AG04450 (cell line): Measurements from ENCODE around the gene CHST9. TPM values are rescaled to one million over a fixed set of nuclear protein-coding genes. Genes with fewer than 3 reads are reported as not detected.

Source experiments
- CTCF ChIA-PET: fragments of 300-600, 350-600 bp; formaldehyde crosslinking; extraction: SDS; loops from one replicate; lab custom pipeline; 2022; ENCODE audit warnings: antibody characterized with exemption, inconsistent platforms; lab: Charles Lee
- POLR2A ChIA-PET: fragments of 350-600 bp; formaldehyde crosslinking; extraction: SDS; loops from one replicate; lab custom pipeline; 2021; ENCODE audit warnings: antibody characterized with exemption, inconsistent platforms; lab: Yijun Ruan, JAX
- DNase-seq: peaks from one replicate; pipeline ENCODE4 v3.0.0-alpha.2; 2011; ENCODE audit warnings: low read depth, low spot score
- H3K27ac ChIP-seq: one replicate; pipeline ENCODE4 v1.5.1; 2012; ENCODE audit warnings: low read depth, low read length, control low read depth
- H3K27me3 ChIP-seq: one replicate; pipeline ENCODE4 v1.6.0; 2012; ENCODE audit warnings: low read length; ENCODE audit not compliant: control insufficient read depth, insufficient read depth
- H3K4me3 ChIP-seq: 2 replicates; pipeline ENCODE4 v1.5.1; 2011; ENCODE audit warnings: mild to moderate bottlenecking, low read depth, low read length, control low read depth
- H3K9me3 ChIP-seq: 2 replicates; pipeline ENCODE4 v1.5.1; 2012; ENCODE audit warnings: low read length; ENCODE audit not compliant: control insufficient read depth, insufficient read depth
- polyA plus RNA-seq: library from polyadenylated mRNA; depleted of rRNA; stranded (reverse); fragments of >200 nt; gene quantifications from 2 replicates; pipeline ENCODE4 v1.2.3, GENCODE V29; 2011
- TF ChIP-seq, protein P1 (sequence below): IDR thresholded peaks from 2 replicates; pipeline ENCODE4 v1.5.1; 2011; ENCODE audit warnings: low read depth, low read length, control low read depth, inconsistent platforms

CHST9 gene
- polyA plus RNA-seq, 1 experiment: not detected

DNA sequence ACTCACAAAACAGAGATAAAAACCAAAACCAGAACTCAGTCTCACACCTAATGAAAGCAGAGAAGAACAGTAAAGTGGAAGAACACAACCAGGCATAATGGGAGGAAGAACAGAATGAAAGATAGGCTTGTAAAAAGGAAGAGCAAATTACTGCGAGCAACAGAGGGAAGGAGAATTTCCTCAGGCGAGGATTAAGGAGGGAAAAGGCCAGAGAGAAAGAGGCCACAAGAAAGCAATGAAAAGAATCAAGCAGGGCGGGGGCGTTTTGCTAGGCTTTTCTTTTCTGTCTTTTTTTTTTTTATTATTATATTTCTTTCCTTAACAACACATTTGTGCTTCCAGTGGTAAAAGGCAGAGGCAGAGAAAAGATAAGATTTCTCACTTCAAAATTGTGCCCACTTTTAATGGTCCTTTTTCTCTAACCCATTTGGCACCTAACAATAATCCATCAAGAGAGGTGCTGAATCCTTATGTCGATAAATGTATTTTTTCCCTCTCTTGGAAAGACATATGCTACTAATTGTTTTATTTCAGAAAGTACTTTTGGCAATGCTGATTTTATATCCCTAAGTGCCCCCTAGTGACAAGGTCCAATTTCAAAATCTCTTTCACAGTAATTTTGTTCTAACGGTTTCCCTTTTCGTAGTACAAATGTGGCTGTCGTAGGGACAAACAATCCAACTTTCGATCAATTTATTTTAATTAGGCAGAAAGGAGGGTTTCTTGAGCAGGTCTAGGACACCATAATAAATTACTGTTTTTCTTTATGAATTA is 180.9 kb downstream of the CHST9 start:
- Histone ChIP-seq H3K9me3 (no peaks in the 10 kb centered on the region), H3K4me3 (no peak overlapping the region), H3K27me3 (no peaks in the 10 kb centered on the region), H3K27ac (no peak overlapping the region)
- no peak for DNase-seq
- POLR2A ChIA-PET: no interaction called here
- CTCF ChIA-PET: no interaction called here
- TF ChIP-seq, protein P1, sequence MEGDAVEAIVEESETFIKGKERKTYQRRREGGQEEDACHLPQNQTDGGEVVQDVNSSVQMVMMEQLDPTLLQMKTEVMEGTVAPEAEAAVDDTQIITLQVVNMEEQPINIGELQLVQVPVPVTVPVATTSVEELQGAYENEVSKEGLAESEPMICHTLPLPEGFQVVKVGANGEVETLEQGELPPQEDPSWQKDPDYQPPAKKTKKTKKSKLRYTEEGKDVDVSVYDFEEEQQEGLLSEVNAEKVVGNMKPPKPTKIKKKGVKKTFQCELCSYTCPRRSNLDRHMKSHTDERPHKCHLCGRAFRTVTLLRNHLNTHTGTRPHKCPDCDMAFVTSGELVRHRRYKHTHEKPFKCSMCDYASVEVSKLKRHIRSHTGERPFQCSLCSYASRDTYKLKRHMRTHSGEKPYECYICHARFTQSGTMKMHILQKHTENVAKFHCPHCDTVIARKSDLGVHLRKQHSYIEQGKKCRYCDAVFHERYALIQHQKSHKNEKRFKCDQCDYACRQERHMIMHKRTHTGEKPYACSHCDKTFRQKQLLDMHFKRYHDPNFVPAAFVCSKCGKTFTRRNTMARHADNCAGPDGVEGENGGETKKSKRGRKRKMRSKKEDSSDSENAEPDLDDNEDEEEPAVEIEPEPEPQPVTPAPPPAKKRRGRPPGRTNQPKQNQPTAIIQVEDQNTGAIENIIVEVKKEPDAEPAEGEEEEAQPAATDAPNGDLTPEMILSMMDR: no peak

DNA sequence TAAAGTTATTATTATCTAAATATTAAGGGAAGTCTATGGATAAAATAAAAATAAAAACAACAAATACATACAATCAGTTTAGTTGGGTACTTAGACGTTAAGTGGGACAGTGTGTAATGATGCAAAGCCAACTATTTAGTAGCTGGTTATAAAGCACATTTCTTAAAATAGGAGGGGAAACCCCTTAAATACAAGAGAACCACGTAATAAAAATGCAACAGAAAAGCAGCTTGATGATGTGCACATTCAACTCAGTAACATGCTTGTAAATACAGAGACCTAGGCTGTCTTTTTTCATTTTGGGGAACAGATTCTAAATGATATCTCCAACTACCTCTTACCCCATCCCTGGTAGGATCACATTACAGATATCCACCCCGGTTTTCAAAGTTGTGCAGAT is 185.3 kb downstream of the CHST9 start:
- ChIA-PET CTCF (no interaction called here), POLR2A (no interaction called here)
- Histone ChIP-seq H3K9me3 (no peaks in the 10 kb centered on the region; the same call in 1 of the 2 replicates), H3K4me3 (no peak overlapping the region), H3K27ac (no peak overlapping the region), H3K27me3 (no peaks in the 10 kb centered on the region)
- no peak for DNase-seq
- TF ChIP-seq, protein P1: no peak

DNA sequence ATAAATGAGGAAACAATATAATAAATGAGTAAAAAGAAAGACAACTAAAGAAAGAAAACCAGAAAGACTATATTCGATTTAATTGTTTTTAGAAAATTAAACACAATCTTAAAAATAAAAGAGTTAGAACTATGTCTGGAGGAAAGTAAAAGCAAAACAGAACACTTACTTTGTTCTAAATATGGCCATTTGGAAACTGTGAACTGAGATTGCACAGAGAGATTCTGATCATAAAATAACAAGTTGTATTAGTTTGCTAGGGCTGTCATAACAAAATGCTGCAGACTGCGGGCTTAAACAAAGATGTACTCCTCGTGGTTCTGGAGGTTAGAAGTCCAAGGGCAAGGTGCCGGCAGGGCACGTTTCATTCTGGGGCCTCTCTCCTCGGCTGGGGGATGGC is 191.5 kb downstream of the CHST9 start:
- Histone ChIP-seq H3K27ac (no peak overlapping the region), H3K9me3 (peaks cover 6% of the 10 kb centered on the region), H3K27me3 (no peaks in the 10 kb centered on the region), H3K4me3 (no peak overlapping the region)
- CTCF ChIA-PET: no interaction called here
- POLR2A ChIA-PET: no interaction called here
- TF ChIP-seq, protein P1: no peak
- DNase-seq: no peak

DNA sequence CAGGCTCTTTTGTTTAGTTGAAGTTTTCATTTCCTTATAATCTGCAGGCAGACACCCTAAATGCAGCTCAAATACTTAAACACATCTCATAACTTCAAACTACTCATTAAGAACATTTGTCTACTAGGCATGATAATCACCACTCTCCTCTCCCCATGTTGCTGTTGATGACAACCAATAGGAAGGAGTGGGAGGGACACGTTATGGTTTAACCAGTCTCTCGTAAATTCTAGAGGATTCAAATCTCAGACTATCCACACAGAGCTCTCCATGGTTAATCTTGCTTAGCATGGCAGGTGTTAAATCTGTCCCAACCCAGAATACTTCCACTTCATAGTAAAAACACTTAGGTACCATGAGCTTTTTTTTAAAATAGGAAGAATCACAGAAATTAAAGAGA is 192.2 kb downstream of the CHST9 start:
- TF ChIP-seq, protein P1: no peak
- CTCF ChIA-PET: no interaction called here

DNA sequence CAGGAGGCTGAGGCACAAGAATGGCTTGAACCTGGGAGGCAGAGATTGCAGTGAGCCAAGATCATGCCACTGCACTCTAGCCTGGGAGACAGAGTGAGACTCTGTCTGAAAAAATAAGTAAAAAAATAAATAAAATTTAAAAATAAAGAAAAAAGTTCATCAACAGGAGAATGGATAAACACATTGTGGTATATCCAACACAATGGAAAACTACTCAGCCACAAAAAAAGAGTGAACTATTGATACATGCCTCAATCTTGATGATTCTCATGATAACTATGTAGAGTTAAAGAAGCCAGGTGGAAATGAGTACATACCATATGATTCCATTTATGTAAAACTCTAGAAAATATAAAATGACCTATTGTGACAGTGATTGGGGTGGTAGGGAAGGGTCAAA is 195.3 kb downstream of the CHST9 start:
- DNase-seq: no peak
- TF ChIP-seq, protein P1: no peak
- Histone ChIP-seq H3K4me3 (no peak overlapping the region), H3K27ac (no peak overlapping the region), H3K9me3 (peaks cover 6% of the 10 kb centered on the region; the same call in 1 of the 2 replicates), H3K27me3 (no peaks in the 10 kb centered on the region)
- POLR2A ChIA-PET: no interaction called here
- CTCF ChIA-PET: no interaction called here

More for the DNA sequence above, 192.2 kb downstream of the CHST9 start:
- POLR2A ChIA-PET: no interaction called here
- DNase-seq: no peak
- peaks cover 6% of the 10 kb centered on the region for H3K9me3 ChIP-seq
- no peak overlapping the region for H3K27ac ChIP-seq
- H3K4me3 ChIP-seq: no peak overlapping the region
- H3K27me3 ChIP-seq: no peaks in the 10 kb centered on the region
